GM12892 (cell line): ENCODE data around the gene ABLIM3.

Experiments
- POLR2AphosphoS5 ChIP-seq: IDR thresholded peaks from 2 replicates; pipeline ENCODE4 v1.6.1; 2011; ENCODE audit warnings: low read depth, low read length, control low read depth
- TAF1 ChIP-seq: IDR thresholded peaks from 2 replicates; pipeline ENCODE4 v1.6.1; 2011; ENCODE audit warnings: low read depth, mild to moderate bottlenecking, control low read depth, low read length, borderline replicate concordance

GRCh38 chr5:149257889-149258705 is 116.8 kb downstream of the ABLIM3 start:
- no peak for TF ChIP-seq POLR2AphosphoS5
- TF ChIP-seq TAF1 = no peak
